Ovary (tissue), 9 donors: ENCODE measurements around the gene HOXC13. TPM values are rescaled to one million over a fixed set of nuclear protein-coding genes. Genes with fewer than 3 reads are reported as not detected.

Experiments used
- DNase-seq, 5 donors: peaks; one replicate each; pipeline ENCODE4 v3.0.0-alpha.2; 2019 to 2020
- H3K27ac ChIP-seq, 2 donors: fragments of 200-600 bp; one replicate each; pipeline versions ENCODE4 v1.5.1 to v1.8.0; 2019 to 2022
- H3K27me3 ChIP-seq: fragments of 200-600 bp; one replicate; pipeline ENCODE4 v1.8.0; 2022
- H3K36me3 ChIP-seq: fragments of 200-600 bp; sonication (generic); one replicate; pipeline ENCODE4 v1.5.1; 2019
- H3K4me1 ChIP-seq: one replicate; pipeline ENCODE4 v1.8.1; 2013; ENCODE audit warnings: mild to moderate bottlenecking, moderate library complexity; ENCODE audit not compliant: insufficient read depth
- H3K4me3 ChIP-seq: fragments of 200-600 bp; sonication (generic); one replicate; pipeline ENCODE4 v1.5.1; 2017
- H3K9me3 ChIP-seq, 2 donors: fragments of 200-600 bp in 1 of 2; sonication (generic) in 1 of 2; one replicate each; pipeline versions ENCODE4 v1.5.1 to v1.8.1; 2013 to 2019; ENCODE audit warnings: mild to moderate bottlenecking in 1 of 2, moderate library complexity in 1 of 2
- EP300 ChIP-seq: sonication (generic); formaldehyde crosslinking; IDR thresholded peaks from one replicate; pipeline ENCODE4 v1.6.1; 2017; ENCODE audit warnings: antibody characterized with exemption
- POLR2A ChIP-seq: fragments of 450-650 bp; IDR thresholded peaks from one replicate; pipeline ENCODE4 v1.6.1; 2017; ENCODE audit warnings: antibody characterized with exemption, mild to moderate bottlenecking, moderate library complexity
- WGBS, 3 donors: extraction: QIAGEN DNeasy Blood & Tissue Kit in 1 of 3; methylation state at CpG; one replicate each; pipeline versions ENCODE4 v1.1.5 to v1.1.7; 2013 to 2017; 5-methylcytosine and 5-hydroxymethylcytosine counted together
- intact Hi-C, 4 donors: fragments of 100-400 bp; cut with DNase I; formaldehyde crosslinking; loops; one replicate each; pipeline versions ENCODE4 v1.11.0 to v1.15.1; 2022 to 2023
- polyA plus RNA-seq, 2 donors: library from polyadenylated mRNA; stranded (reverse); fragments of 200-250 nt in 1 of 2; fragments of 350-450 nt in 1 of 2; fragmentation: Illumina TruSeq in 1 of 2; extraction: RNeasy Lipid Tissue Mini Kit (QIAGEN cat#74804) in 1 of 2; gene quantifications; one replicate each; pipeline ENCODE4 v1.2.3, GENCODE V29; 2013 to 2014
- total RNA-seq, 7 donors: library from RNA; depleted of rRNA in 2 of 7; stranded (reverse); fragments of >200 nt in 2 of 7; fragmentation: NEBNext Ultra II Directional in 3 of 7; extraction: Animal tissue kit (Norgen Biotek cat#: 25700) in 3 of 7; gene quantifications; one replicate each; pipeline versions ENCODE4 v1.1.0 to v1.2.4, GENCODE V29; 2016 to 2023
- TF ChIP-seq, protein P1 (sequence below), 3 donors: fragments of 450-650 bp in 2 of 3; fragments of 200-600 bp in 1 of 3; IDR thresholded peaks; one replicate each; pipeline versions ENCODE4 v1.5.1 to v1.8.0; 2016 to 2022; ENCODE audit warnings: antibody characterized with exemption in 3 of 3, mild to moderate bottlenecking in 1 of 3
- donor health status: DM: no; HTN: no; CAD: no; lungs with moderate emphysema.
- donor health status: DM: no; HTN: no; CAD: no.
- donor health status: Bipolar disorder and iron deficiency.
- donor health status: DM: yes; HTN: yes; CAD: no.
- donor health status: DM: no; HTN: no; CAD: no.
- donor health status: DM: yes; HTN: yes; CAD: no.

Gene HOXC13
- total and polyA plus RNA-seq, 9 donors = not detected

- no peak for DNase-seq
- H3K27me3 ChIP-seq = peaks cover 4% of the 10 kb centered on the region
- no peak overlapping the region for H3K4me3 ChIP-seq
- no peaks in the 10 kb centered on the region for H3K9me3 ChIP-seq
- H3K27ac ChIP-seq = no peak overlapping the region
- TF ChIP-seq, protein P1, sequence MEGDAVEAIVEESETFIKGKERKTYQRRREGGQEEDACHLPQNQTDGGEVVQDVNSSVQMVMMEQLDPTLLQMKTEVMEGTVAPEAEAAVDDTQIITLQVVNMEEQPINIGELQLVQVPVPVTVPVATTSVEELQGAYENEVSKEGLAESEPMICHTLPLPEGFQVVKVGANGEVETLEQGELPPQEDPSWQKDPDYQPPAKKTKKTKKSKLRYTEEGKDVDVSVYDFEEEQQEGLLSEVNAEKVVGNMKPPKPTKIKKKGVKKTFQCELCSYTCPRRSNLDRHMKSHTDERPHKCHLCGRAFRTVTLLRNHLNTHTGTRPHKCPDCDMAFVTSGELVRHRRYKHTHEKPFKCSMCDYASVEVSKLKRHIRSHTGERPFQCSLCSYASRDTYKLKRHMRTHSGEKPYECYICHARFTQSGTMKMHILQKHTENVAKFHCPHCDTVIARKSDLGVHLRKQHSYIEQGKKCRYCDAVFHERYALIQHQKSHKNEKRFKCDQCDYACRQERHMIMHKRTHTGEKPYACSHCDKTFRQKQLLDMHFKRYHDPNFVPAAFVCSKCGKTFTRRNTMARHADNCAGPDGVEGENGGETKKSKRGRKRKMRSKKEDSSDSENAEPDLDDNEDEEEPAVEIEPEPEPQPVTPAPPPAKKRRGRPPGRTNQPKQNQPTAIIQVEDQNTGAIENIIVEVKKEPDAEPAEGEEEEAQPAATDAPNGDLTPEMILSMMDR (IDR thresholded peaks at IDR 0.05) = no peak
- no peak for TF ChIP-seq EP300
- no peak for TF ChIP-seq POLR2A
- no peaks in the 10 kb centered on the region for H3K36me3 ChIP-seq
- H3K4me1 ChIP-seq = peaks cover 2% of the 10 kb centered on the region
- 39 to 57% (median 48%) methylated on average over 2 of the region's 2 CpGs for WGBS, 3 donors
- intact Hi-C loops = no loop called here
These were observed 33.1 kb downstream of the HOXC13 start for GRCh38 chr12:53971686-53972085.

DNA sequence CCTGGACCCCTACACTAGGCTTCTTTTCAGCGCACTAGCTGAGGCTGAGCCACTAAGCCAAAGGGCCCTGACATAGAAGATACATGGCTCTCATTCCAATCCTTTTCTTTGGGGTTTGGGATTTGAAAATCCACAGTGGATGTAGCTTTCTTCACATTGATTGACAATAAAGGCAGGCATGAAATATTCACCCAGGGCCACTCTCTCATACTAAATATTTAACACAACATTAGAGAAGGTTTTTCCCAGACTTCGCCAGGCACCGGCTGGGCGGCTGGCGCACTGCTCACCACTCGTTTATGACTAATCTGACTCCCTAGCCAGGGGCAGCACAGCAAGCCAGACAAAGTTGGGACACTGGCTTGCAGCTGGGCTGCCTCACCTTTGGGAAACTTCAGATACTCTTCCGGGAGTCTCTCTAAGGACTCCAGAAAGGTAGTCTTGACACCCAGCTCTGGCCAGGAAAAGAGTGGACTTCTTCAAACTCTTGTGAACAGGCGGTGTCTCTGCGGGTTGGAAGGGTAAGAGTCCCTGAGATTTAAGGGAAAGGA lies 33.6 kb downstream of the HOXC13 start:
- Histone ChIP-seq H3K27ac (no peak overlapping the region), H3K4me1 (peaks cover 2% of the 10 kb centered on the region), H3K36me3 (no peaks in the 10 kb centered on the region), H3K4me3 (no peak overlapping the region), H3K9me3 (no peaks in the 10 kb centered on the region), H3K27me3 (no peaks in the 10 kb centered on the region)
- no peak for TF ChIP-seq POLR2A
- TF ChIP-seq, protein P1 (IDR thresholded peaks at IDR 0.05) = no peak
- TF ChIP-seq EP300 = no peak
- no peak for DNase-seq
- WGBS, 3 donors = 26 to 54% (median 27%) methylated on average over 9 of the region's 9 CpGs
- intact Hi-C loops = no loop called here

DNA sequence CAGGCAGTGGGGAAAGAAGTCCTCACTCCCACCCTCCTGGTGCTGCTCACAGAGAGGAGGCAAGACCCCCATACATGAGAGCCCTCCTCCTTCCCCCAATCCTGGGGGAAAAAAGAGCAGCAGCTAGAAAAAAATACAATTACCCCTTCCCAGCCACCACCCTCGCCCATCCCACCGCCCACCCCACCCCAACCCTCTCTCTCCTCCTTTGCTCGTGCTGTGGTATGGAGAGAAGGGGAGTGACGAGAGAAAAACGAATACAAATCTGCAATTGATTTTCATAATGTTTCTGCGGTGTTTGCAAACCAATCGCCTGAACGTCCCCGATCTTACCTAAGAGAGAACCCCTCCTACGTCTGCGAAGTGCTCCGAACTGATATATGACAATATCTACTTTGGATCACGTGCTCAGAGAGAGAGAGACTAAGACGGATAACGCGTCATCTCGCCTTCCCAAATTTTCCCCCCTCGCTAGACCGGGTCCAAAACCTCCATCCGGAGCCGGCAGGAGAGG lies 34.1 kb downstream of the HOXC13 start, which contains the start of gene HOXC11:
HOXC11 (plus strand) TSS at position 405 of the 514 bp plus-strand sequence. CDS start 116 bp downstream, outside the sequence.
- TF ChIP-seq POLR2A (no peak), EP300 (no peak)
- TF ChIP-seq, protein P1 (IDR thresholded peaks at IDR 0.05) = no peak
- no peak within 1 kb of the TSS for H3K27ac ChIP-seq

DNA sequence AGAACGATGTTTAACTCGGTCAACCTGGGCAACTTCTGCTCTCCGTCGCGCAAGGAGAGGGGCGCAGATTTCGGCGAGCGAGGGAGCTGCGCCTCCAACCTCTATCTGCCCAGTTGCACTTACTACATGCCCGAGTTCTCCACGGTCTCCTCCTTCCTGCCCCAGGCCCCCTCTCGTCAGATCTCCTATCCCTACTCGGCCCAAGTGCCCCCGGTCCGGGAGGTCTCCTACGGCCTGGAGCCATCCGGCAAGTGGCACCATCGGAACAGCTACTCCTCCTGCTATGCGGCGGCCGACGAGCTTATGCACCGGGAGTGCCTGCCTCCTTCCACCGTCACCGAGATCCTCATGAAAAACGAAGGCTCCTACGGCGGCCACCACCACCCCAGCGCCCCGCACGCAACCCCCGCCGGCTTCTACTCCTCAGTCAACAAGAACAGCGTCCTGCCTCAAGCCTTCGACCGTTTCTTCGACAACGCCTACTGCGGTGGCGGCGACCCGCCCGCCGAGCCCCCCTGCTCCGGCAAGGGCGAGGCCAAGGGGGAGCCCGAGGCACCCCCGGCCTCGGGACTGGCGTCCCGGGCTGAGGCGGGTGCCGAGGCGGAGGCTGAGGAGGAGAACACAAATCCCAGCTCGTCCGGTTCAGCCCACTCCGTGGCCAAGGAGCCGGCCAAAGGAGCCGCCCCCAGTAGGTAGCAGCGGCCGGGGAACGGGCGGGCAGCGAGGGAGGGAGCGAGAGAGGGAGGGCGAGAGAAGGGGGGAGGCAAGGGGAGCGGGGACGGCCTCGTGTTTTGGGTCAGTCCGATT lies 34.8 kb downstream of the HOXC13 start:
- 3 to 5% (median 4%) methylated on average over 60 to 71 of the region's 71 CpGs for WGBS, 3 donors
- Histone ChIP-seq H3K9me3 (no peaks in the 10 kb centered on the region), H3K36me3 (no peaks in the 10 kb centered on the region), H3K27ac (no peak overlapping the region), H3K4me1 (peaks cover 2% of the 10 kb centered on the region), H3K27me3 (no peaks in the 10 kb centered on the region), H3K4me3 (peak overlapping the region; percentile 31)
- peak in 1 of 5 donors; percentile 34 for DNase-seq
- intact Hi-C loops = no loop called here
- TF ChIP-seq, protein P1 (IDR thresholded peaks at IDR 0.05) = no peak
- TF ChIP-seq POLR2A = no peak
- no peak for TF ChIP-seq EP300

More for the DNA sequence above, 34.1 kb downstream of the HOXC13 start, which contains the start of gene HOXC11:
- Histone ChIP-seq H3K9me3 (no peaks in the 10 kb centered on the region), H3K4me3 (peak within 1 kb of the TSS; percentile 31), H3K4me1 (peaks cover 2% of the 10 kb centered on the region), H3K27me3 (no peaks in the 10 kb centered on the region), H3K36me3 (no peaks in the 10 kb centered on the region)
- no peak for DNase-seq
- 5 to 13% (median 7%) methylated on average over 21 of the region's 21 CpGs for WGBS, 3 donors
- intact Hi-C loops = no loop called here
